GM18505 (cell line): ENCODE results near the gene STYX.
"Not testable (repeated sequence)": the region's sequence is repeated elsewhere in the genome, so short reads cannot be mapped to it uniquely, and the experiment has no call there.

Experiments used
- ATAC-seq: cut with Tn5 transposase; IDR thresholded peaks from one replicate; pipeline ENCODE4 v1.9.1; 2021; ENCODE audit not compliant: unreplicated experiment
- POLR2A ChIP-seq: IDR thresholded peaks from 4 replicates; pipeline ENCODE4 v1.6.1; 2011; ENCODE audit warnings: borderline replicate concordance; ENCODE audit not compliant: insufficient read depth, insufficient read length; ENCODE audit errors: extremely low read depth

The STYX gene

DNA sequence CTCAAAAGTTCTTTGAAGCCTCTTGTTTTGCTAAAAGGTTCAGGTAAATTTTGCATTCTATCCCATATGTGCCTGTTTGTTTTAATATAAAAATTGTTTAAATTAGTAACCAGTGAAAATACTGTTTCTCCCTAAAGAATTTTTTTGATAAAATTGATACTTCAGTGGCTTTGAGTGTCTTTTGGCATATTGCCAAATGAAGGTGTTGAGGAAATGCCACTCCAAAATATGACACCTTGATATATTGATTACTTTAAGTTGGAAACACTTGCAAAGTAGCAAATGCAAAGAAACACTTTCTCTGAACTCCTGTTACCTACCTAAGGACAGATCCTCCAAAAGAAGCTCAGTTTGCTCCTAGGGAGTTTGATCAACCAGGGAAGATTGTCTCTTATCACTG, 8.4 kb downstream of the STYX start:
- no peak for ATAC-seq
- no peak for TF ChIP-seq POLR2A

DNA sequence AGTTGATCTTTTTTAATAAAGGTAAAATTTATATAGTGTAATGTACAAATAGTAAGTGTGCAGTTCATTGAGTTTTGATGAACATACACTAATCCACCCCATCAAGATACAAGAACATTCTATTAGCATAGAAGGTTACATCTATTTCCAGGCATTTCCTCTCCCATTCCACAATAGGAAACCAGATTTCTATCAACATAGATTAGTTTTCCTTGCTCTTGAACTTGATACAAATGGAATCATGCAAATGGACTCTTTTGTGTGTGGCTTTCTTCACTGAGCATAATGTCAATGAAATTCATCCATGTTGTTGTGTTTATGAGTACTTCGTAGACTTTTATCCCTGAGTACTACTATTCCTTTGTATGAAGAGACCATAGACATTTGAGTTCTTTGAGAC, 10.8 kb downstream of the STYX start:
- no peak for TF ChIP-seq POLR2A
- ATAC-seq: no peak

DNA sequence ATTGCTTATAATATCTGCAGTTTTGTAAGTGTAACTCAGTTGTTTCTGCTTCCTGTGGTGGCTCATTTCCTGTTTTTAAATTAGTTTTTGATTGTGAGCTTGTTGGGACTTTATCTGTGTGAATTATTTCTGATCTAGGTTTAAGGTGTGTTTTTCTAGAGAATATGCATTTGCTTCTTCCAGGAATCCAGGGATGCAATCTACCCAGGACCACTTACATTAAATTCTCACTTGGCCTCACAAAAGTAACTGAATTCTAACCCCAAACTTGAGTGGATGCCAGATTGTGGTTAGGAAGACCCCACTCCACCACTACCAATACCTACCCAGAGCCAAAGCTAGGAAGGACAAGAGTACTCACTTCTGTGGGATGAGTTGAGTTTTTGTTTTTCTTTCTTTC, 11.9 kb downstream of the STYX start:
- peak; percentile 22 for ATAC-seq
- TF ChIP-seq POLR2A: no peak

DNA sequence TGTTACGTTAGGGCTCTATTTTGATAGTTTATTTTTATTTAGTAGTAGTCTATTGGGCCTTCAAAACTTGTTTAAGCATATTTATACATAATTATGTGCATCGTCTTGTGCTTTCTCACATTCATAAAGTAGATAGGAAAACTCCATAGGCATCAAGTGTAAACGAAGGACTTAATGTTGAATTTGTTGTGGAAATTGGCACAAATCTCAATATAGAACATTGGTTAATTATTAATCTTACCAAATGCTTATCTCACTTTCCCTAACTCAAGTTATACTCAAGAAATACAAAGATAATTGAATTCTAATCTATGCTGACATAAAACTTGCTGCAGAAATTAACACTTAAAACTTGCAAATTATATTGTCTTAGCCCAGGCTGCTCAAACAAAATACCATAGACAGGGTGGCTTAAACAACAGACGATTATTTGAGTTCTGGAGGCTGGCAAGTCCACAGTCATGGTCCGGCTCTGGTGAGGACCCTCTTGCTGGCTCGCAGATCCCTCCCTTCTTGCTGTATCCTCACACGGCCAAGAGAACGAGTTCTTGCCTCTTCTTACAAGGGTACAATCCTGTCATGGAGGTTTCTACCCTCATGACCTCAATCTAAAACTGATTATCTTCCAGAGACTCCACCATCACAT, 18.8 kb downstream of the STYX start:
- no peak for ATAC-seq
- no peak for TF ChIP-seq POLR2A

DNA sequence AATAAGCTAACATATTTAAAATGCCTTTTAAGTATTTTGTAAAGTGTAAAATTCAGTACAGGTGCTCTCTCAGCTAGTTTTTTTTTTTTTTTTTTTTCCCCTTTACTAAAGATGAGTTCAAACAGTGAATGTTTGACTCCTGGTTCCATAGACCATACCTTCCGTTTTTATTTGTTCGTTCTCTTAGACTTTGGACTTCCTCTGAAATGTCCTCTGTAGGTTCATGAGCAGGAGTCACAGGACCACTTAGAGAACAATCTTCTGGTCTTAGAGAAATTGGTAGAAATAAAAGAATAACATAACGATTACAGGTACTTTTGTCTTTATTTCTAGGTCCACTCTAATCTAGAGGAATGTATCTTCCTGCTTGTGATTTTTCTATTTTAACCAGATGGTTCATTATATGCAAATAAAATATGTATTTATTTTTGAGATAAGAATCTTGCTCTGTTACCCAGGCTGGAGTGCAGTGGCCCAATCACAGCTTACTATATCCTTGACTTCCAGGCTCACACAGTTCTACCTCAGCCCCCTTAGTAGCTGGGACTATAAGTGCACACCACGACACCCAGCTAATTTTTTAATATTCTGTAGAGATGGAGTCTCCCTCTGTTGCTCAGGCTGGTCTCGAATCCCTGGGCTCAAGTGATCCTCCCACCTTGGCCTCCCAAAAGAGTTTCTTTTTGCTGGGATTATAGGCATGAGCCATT, 25.8 kb downstream of the STYX start:
- no peak for ATAC-seq
- TF ChIP-seq POLR2A: no peak

DNA sequence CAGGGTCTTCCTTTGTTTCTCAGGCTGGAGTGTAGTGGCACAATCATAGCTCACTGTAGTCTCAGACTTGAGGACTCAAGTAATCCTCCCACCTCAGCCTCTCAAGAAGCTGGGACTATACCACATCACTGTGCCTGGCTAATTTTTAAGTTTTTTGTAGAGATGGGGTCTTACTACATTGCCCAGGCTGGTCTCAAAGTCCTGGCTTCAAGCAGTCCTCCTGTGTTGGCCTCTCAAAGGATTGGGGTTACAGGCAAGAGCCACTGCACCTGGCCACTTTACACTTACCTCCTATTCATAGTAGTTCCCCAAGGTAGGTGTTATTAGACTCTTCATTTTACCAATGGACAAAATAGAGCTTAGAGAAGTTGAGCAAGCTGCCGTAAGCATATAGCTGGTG, 29.2 kb downstream of the STYX start:
- no peak for ATAC-seq
- TF ChIP-seq POLR2A: no peak

DNA sequence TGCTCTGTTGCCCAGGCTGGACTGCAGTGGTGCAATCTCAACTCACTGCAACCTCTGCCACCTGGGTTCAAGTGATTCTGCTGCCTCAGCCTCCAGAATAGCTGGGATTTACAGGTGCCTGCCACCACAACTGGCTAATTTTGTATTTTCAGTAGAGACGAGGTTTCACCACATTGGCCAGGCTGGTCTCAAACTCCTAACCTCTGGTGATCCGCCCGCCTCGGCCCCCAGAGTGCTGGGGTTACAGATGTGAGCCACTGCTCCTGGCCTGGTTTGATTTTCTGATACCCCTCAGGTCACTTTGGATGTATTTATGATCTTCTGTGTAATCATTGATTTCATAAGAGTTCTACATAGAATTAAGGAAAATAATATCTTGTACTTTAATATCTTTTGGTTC, 33.0 kb downstream of the STYX start:
- ATAC-seq: not testable (repeated sequence)

DNA sequence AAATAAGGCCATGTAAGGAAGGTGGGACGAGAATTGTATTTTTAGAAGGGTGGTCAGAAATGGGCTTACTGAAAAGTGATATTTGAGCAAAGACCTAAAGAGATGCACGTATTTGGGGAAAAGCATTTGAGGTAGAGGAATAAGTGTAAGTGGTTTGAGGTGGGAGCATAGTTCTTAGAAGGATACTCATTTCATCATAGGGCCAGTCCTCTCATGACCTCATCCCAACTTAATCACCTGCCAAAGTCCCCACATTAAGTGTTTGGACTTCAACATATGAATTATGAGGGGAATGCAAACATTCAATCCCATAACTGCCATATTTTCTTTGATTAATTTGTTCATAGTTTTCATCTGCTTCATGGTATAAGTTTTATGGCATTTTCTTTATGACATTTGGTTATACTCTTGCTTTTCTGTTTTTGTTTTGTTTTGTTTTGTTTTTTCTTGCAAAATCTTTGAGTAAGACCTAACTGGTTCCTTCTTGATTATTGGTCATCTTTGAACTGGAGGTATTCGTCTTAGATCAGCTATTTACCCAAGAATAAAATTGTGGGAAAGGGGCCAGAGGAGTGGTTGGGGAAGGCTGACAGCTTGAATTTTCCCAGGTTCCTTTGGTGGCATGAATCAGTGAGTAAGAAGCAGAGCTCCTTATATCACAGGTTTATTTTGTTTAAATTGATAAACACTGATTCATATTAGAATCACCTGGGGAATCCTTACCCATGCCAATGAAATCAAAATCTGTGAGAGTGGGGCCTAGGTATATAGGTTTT, 37.3 kb downstream of the STYX start:
- no peak for ATAC-seq

DNA sequence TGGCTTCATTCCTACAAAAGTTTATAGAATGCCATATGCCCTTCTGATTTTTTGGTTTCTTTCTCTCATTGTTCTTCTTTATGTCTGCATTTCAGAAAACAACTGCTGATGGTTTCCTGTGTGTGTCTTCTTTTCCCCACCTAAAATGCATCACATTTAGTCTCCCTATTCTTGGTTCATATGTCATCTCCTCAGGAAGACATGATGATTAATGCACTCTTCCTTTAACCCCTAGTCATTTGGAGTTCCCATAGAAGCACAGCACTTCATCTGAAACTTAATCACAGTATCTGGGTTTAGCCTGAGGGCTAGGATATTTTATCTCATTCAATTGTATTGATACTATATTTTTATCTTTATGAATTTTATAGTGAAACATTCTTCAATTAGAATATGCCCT, 39.9 kb downstream of the STYX start:
- no peak for TF ChIP-seq POLR2A
- ATAC-seq: no peak

More for the DNA sequence above, 37.3 kb downstream of the STYX start:
- no peak for TF ChIP-seq POLR2A

DNA sequence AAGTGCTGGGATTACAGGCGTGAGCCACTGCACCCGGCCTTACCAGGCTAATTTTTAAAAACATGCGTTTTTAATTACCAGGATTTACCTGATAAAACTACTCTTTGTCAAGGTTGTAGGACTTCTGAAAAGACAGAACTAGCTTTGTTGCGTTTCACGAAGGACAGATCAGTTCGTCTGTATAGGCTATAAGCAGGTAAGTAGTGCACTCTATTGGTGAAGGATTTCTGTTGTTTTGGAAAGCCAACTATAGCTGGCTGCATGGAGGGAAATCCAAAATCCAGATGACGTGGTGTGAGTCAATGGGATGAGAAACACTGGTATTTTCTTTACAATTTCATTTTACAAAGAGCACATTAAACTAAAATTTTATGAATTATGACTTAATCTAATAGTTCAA, 46.9 kb downstream of the STYX start:
- TF ChIP-seq POLR2A: no peak
- ATAC-seq: no peak

DNA sequence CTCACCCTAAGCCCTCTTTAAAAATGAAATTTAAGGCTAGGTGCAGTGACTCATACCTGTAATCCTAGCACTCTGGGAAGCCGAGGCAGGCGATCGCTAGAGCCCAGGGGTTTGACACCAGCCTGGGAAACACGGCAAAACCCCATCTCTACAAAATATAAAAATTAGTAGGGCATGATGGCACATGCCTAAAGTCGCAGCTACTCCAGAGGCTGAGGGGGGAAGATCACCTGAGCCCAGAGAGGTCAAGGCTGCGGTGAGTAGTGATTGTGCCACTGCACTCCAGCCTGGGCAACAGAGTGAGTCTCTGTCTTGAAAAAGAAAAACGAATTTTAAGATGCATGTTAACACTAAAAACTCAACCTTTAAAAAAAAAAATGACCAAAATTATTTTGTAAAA, 48.7 kb downstream of the STYX start:
- no peak for TF ChIP-seq POLR2A
- no peak for ATAC-seq

DNA sequence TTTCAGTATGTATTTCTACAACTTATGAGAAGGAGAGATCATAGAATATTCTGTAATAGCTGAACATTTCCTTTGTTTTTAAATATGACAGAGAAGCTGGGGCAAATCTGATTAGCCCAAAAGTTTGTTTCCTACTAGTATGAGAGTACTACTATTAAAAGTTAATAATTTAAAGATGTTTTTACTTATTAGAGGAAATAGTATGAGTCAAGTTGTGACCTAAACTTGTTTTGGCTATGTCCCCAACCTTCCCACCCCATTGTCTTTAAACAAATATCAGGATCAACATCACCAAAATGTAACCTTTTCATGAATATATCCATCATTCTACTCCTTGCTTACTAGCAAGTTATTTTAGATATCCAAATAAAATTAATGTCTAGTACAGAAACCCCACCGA, 50.9 kb downstream of the STYX start:
- TF ChIP-seq POLR2A: no peak
- no peak for ATAC-seq

DNA sequence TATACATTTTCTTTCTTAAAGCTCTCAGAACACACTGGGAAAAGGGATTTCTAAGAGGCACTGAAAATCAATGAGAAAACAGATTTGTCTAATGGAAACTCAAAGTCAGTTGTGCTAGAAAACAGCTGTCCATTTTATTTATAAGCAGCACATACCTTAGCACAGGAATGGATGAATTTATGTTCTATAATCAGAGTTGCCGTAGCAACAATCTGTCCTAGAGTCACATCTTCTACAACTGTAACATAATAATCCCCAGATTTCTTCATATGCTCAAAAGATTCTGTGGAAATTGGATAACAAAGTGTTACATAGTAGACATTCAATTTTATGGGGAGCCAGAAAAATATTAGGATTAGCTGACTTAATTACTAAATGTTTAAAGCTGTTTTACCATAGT, 51.7 kb downstream of the STYX start:
- TF ChIP-seq POLR2A: no peak
- ATAC-seq: no peak

DNA sequence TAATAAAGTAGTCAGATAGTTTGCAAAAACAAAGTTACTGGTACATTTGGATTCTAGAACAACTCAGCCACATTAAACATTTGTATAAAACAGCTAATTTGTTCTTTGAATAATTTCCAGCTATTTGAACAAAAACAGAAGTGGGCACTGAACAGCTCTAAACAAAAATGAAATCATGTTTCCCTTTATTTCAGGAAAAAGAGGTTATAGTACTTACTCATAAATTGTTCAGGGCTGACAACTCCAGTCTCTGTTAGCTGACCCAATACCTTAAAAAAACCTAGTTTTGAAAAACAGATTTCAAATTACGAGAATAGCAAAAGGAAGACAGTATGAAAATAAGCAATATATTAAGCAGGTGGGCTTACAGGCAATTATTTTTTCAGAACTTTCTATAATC, 53.2 kb downstream of the STYX start:
- ATAC-seq: no peak
- TF ChIP-seq POLR2A: no peak
